ENCODE measurements around the gene OR51D1. TPM values are rescaled to one million over a fixed set of nuclear protein-coding genes. Genes with fewer than 3 reads are reported as not detected.

Gene OR51D1
- total and polyA plus RNA-seq, 2 donors (not counting 1 experiment from before 2014, with no cell fraction given) = not detected

DNA sequence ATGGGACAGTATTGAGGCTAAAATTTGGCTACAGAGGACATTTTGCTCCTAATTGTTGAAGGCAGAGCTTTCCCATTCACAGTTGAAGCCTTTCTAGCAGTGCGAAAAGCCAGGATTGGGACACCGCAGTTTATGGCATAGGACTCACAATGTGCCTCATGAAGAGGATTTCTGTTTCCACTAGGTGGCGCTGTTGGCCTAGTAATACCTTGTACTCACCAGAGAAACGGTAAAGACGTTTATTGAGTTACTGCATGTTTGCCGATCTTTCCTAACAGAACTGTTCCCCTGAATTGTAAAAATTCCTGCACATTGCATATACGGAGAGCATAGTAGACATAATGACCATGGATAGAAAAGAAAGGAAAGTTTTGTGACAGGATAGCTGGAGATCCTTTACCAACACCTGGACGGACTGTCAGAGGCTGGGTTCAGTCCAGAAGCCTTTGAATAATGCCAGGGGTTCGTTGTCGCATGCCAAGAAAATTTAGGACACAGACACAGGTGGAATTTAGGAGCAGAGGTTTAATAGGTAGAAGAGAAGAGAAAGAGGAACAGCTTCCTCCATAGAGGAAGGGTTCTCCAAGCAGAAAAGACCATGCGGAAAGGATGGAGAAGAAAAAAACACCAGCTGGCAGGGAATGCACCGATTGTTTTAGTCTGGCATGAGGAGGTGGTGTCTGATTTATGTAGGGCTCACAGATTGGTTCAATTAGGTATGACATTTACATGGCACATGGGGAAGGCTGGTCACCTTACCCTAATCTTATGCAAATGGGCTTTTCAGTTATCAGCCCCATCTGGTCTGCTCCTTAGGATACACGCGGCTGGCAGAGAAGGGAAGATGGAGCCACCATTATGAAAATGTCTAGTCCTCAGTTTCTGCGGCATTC lies 10.8 kb upstream of the OR51D1 start:
- peak; percentile 41 to 76 for DNase-seq (ENCODE audit: low read depth in 2 of 2)
- H2AFZ ChIP-seq (ENCODE audit: low read length) = no peak overlapping the region
- H3K4me2 ChIP-seq (ENCODE audit: extremely low read depth, insufficient read depth, low read length) = no peak overlapping the region
- no peaks in the 10 kb centered on the region for H3K36me3 ChIP-seq (ENCODE audit: control insufficient read depth, insufficient read depth, low read length)
- H4K20me1 ChIP-seq (ENCODE audit: control insufficient read depth, extremely low read depth, insufficient read depth, low read length) = no peaks in the 10 kb centered on the region
- TF ChIP-seq EZH2 (IDR thresholded peaks at IDR 0.05; ENCODE audit: low read length, missing control alignments) = no peak
- TF ChIP-seq, protein P1, sequence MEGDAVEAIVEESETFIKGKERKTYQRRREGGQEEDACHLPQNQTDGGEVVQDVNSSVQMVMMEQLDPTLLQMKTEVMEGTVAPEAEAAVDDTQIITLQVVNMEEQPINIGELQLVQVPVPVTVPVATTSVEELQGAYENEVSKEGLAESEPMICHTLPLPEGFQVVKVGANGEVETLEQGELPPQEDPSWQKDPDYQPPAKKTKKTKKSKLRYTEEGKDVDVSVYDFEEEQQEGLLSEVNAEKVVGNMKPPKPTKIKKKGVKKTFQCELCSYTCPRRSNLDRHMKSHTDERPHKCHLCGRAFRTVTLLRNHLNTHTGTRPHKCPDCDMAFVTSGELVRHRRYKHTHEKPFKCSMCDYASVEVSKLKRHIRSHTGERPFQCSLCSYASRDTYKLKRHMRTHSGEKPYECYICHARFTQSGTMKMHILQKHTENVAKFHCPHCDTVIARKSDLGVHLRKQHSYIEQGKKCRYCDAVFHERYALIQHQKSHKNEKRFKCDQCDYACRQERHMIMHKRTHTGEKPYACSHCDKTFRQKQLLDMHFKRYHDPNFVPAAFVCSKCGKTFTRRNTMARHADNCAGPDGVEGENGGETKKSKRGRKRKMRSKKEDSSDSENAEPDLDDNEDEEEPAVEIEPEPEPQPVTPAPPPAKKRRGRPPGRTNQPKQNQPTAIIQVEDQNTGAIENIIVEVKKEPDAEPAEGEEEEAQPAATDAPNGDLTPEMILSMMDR (conservative IDR thresholded peaks at IDR 0.05 in 1 of 2, IDR thresholded peaks at IDR 0.05 in 1 of 2; ENCODE audit: low read depth in 1 of 2, low read length in 2 of 2) = peak; percentile 58 to 66
- no peaks in the 10 kb centered on the region for H3K9me3 ChIP-seq (ENCODE audit: control insufficient read depth, insufficient read depth, low read depth, low read length)
- H3K27ac ChIP-seq (ENCODE audit: insufficient read depth, low read length) = no peak overlapping the region
- no peaks in the 10 kb centered on the region for H3K4me1 ChIP-seq (ENCODE audit: control insufficient read depth, extremely low read depth, insufficient read depth, low read length)
- H3K9ac ChIP-seq (ENCODE audit: insufficient read depth, low read length) = no peak overlapping the region
- no peak overlapping the region for H3K4me3 ChIP-seq (replicated peaks in 1 of 4; ENCODE audit: control extremely low read depth in 1 of 4, insufficient read depth in 1 of 4, low read depth in 3 of 4, low read length in 4 of 4)
- no peaks in the 10 kb centered on the region for H3K27me3 ChIP-seq (ENCODE audit: control insufficient read depth, insufficient read depth, low read length)
- no peaks in the 10 kb centered on the region for H3K79me2 ChIP-seq (ENCODE audit: control insufficient read depth, insufficient read depth, low read length)

DNA sequence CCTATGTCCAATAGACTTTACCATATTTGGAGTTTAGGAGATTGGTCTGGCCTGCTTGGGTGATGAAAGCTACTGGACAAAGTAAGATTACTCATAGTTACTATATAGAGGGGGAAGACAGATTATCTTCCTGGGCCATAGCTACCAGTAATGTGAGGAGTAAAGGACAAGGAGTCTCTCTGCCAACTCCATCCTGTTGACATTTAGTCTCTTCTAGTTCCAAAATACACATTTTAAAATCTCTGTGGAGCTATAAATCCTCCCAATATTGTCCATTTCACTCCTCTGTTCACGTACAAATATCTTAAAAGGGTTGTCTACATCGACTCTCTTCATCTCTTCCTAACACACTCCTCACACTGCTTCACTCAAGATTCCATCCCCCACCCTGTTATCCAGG lies 1.1 kb upstream of the OR51D1 start:
- Histone ChIP-seq H4K20me1 (ENCODE audit: control insufficient read depth, extremely low read depth, insufficient read depth, low read length) (no peaks in the 10 kb centered on the region), H3K4me1 (ENCODE audit: control insufficient read depth, extremely low read depth, insufficient read depth, low read length) (no peaks in the 10 kb centered on the region), H3K9me3 (ENCODE audit: control insufficient read depth, insufficient read depth, low read depth, low read length) (no peaks in the 10 kb centered on the region), H2AFZ (ENCODE audit: low read length) (no peak overlapping the region), H3K27ac (ENCODE audit: insufficient read depth, low read length) (no peak overlapping the region), H3K27me3 (ENCODE audit: control insufficient read depth, insufficient read depth, low read length) (no peaks in the 10 kb centered on the region), H3K79me2 (ENCODE audit: control insufficient read depth, insufficient read depth, low read length) (no peaks in the 10 kb centered on the region), H3K9ac (ENCODE audit: insufficient read depth, low read length) (no peak overlapping the region), H3K4me3 (replicated peaks in 1 of 4; ENCODE audit: control extremely low read depth in 1 of 4, insufficient read depth in 1 of 4, low read depth in 3 of 4, low read length in 4 of 4) (no peak overlapping the region), H3K4me2 (ENCODE audit: extremely low read depth, insufficient read depth, low read length) (no peak overlapping the region), H3K36me3 (ENCODE audit: control insufficient read depth, insufficient read depth, low read length) (no peaks in the 10 kb centered on the region)
- TF ChIP-seq, protein P1 (conservative IDR thresholded peaks at IDR 0.05 in 1 of 2, IDR thresholded peaks at IDR 0.05 in 1 of 2; ENCODE audit: low read depth in 1 of 2, low read length in 2 of 2) = no peak
- no peak for TF ChIP-seq EZH2 (IDR thresholded peaks at IDR 0.05; ENCODE audit: low read length, missing control alignments)
- no peak for DNase-seq (ENCODE audit: low read depth in 2 of 2)

DNA sequence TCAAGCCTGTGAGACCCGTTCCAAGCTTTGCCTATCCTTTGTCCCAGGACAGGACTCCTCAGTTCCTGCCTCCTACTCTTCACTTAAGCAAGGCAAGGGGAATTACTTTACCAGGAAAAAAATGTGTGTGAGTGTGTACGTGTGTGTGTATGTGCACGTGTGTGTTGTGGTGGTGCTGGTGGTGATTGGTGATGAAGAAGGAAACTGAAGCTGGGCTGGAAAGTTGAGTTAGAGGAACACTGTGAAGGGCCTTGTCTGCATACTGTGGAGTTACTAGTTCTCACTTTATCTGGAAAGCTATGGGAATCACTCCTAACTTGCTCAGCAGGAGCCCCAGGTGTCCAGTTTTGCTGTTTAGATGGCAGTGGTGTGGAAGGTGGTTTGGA lies 378 bp downstream of the OR51D1 start:
- TF ChIP-seq, protein P1 (conservative IDR thresholded peaks at IDR 0.05 in 1 of 2, IDR thresholded peaks at IDR 0.05 in 1 of 2; ENCODE audit: low read depth in 1 of 2, low read length in 2 of 2) = no peak
- TF ChIP-seq EZH2 (IDR thresholded peaks at IDR 0.05; ENCODE audit: low read length, missing control alignments) = no peak
- Histone ChIP-seq H3K36me3 (ENCODE audit: control insufficient read depth, insufficient read depth, low read length) (no peaks in the 10 kb centered on the region), H3K27ac (ENCODE audit: insufficient read depth, low read length) (no peak overlapping the region), H3K4me2 (ENCODE audit: extremely low read depth, insufficient read depth, low read length) (no peak overlapping the region), H3K9ac (ENCODE audit: insufficient read depth, low read length) (no peak overlapping the region), H4K20me1 (ENCODE audit: control insufficient read depth, extremely low read depth, insufficient read depth, low read length) (no peaks in the 10 kb centered on the region), H3K79me2 (ENCODE audit: control insufficient read depth, insufficient read depth, low read length) (no peaks in the 10 kb centered on the region), H3K4me3 (replicated peaks in 1 of 4; ENCODE audit: control extremely low read depth in 1 of 4, insufficient read depth in 1 of 4, low read depth in 3 of 4, low read length in 4 of 4) (no peak overlapping the region), H3K27me3 (ENCODE audit: control insufficient read depth, insufficient read depth, low read length) (no peaks in the 10 kb centered on the region), H3K4me1 (ENCODE audit: control insufficient read depth, extremely low read depth, insufficient read depth, low read length) (no peaks in the 10 kb centered on the region), H3K9me3 (ENCODE audit: control insufficient read depth, insufficient read depth, low read depth, low read length) (no peaks in the 10 kb centered on the region), H2AFZ (ENCODE audit: low read length) (no peak overlapping the region)
- DNase-seq (ENCODE audit: low read depth in 2 of 2) = no peak
